K562 (cell line): Measurements from ENCODE around the gene OSCAR. TPM values are rescaled to one million over a fixed set of nuclear protein-coding genes. Genes with fewer than 3 reads are reported as not detected.

Source experiments
- CBX2 ChIP-seq: fragments of 200-600 bp; sonication (generic); IDR thresholded peaks from one replicate; pipeline ENCODE4 v1.6.1; 2012; ENCODE audit warnings: mild to moderate bottlenecking, low read length, inconsistent platforms; ENCODE audit not compliant: insufficient read depth, poor library complexity, severe bottlenecking
- CTCFL ChIP-seq: IDR thresholded peaks from 2 replicates; pipeline ENCODE4 v1.6.1; 2011; ENCODE audit warnings: borderline replicate concordance, low read depth, mild to moderate bottlenecking, moderate library complexity, low read length; ENCODE audit not compliant: insufficient read depth, poor library complexity, severe bottlenecking
- EGR1 ChIP-seq: fragments of 450-650 bp; conservative IDR thresholded peaks from 2 replicates; pipeline ENCODE4 v1.6.1; 2017; ENCODE audit warnings: mild to moderate bottlenecking
- GATA2 ChIP-seq: sonication (generic); formaldehyde crosslinking; IDR thresholded peaks from 2 replicates; pipeline ENCODE4 v1.4.0; 2020; ENCODE audit warnings: mild to moderate bottlenecking, missing genetic modification reagents
- NCOA6 ChIP-seq: fragments of 450-650 bp; IDR thresholded peaks from 2 replicates; pipeline ENCODE4 v1.6.1; 2017; ENCODE audit warnings: mild to moderate bottlenecking
- NFRKB ChIP-seq: fragments of 450-650 bp; IDR thresholded peaks from 2 replicates; pipeline ENCODE4 v1.6.1; 2016; ENCODE audit warnings: low read depth
- PHF20 ChIP-seq: fragments of 450-650 bp; IDR thresholded peaks from 2 replicates; pipeline ENCODE4 v1.6.1; 2018; ENCODE audit not compliant: partially characterized antibody
- POLR2B ChIP-seq: fragments of 450-650 bp; IDR thresholded peaks from 2 replicates; pipeline ENCODE4 v1.6.1; 2018; ENCODE audit warnings: low read depth; ENCODE audit not compliant: partially characterized antibody
- SMAD2 ChIP-seq: fragments of 150-350 bp; IDR thresholded peaks from 2 replicates; pipeline ENCODE4 v1.6.1; 2014; ENCODE audit warnings: low read depth, mild to moderate bottlenecking, low read length
- SRSF1 ChIP-seq: fragments of 200-400 bp; formaldehyde crosslinking; IDR thresholded peaks from 2 replicates; pipeline ENCODE4 v1.6.1; 2017; ENCODE audit warnings: mild to moderate bottlenecking, low read depth, low read length, moderate library complexity
- SRSF7 ChIP-seq: fragments of 200-400 bp; formaldehyde crosslinking; optimal IDR thresholded peaks from 2 replicates; pipeline ENCODE3; 2017; ENCODE audit warnings: mild to moderate bottlenecking, low read depth, low read length
- THAP7 ChIP-seq: fragments of 250-450 bp; sonication (Bioruptor Pico); IDR thresholded peaks from 2 replicates; pipeline ENCODE4 v1.5.0; 2021
- YY1 ChIP-seq, 3 experiments: IDR thresholded peaks; 2 replicates each; pipeline ENCODE4 v1.6.1; 2011; ENCODE audit warnings: low read length in 2 of 3, mild to moderate bottlenecking in 2 of 3, moderate library complexity in 2 of 3, borderline replicate concordance in 1 of 3, control low read depth in 1 of 3, low read depth in 1 of 3; ENCODE audit not compliant: insufficient read depth in 3 of 3, insufficient replicate concordance in 2 of 3, control insufficient read depth in 1 of 3, insufficient read length in 1 of 3; ENCODE audit errors: extremely low read depth in 1 of 3
- polyA plus RNA-seq, 8 experiments: library from polyadenylated mRNA; depleted of rRNA in 4 of 8; stranded (reverse) in 5 of 8; unstranded in 3 of 8; fragments of >200 nt; fragmentation: Nextera tagmentation in 2 of 8; fragmentation: Illumina TruSeq in 1 of 8; extraction: Ambion mirVana in 2 of 8; extraction: Trizol in 1 of 8; gene quantifications; 2 replicates each; pipeline versions ENCODE4 v1.2.1 to v1.2.3, GENCODE V29; 2011 to 2014; ENCODE audit warnings: inconsistent platforms in 1 of 8, missing spikeins in 1 of 8
- total RNA-seq, 7 experiments: library from RNA; depleted of rRNA in 6 of 7; stranded (reverse); fragments of >200 nt in 6 of 7; fragmentation: Illumina TruSeq in 2 of 7; extraction: Trizol in 2 of 7; gene quantifications; 2 replicates each; pipeline versions ENCODE4 v1.2.1 to v1.2.3, GENCODE V29; 2011 to 2021; ENCODE audit warnings: low replicate concordance in 1 of 7
- TF ChIP-seq, protein P1 (sequence below): fragments of 200-800 bp; sonication (Bioruptor generic); IDR thresholded peaks from 2 replicates; pipeline ENCODE4 v1.6.1; 2017; ENCODE audit warnings: missing genetic modification characterization, missing compliant biosample characterization
- TF ChIP-seq, protein P2 (sequence below): sonication (generic); formaldehyde crosslinking; IDR thresholded peaks from 2 replicates; pipeline ENCODE4 v1.8.0; 2022; ENCODE audit warnings: mild to moderate bottlenecking, missing genetic modification reagents

The OSCAR gene
- total and polyA plus RNA-seq, 9 of the 15 experiments (the other 6 are each of a cell fraction or from before 2014, with no cell fraction given) = 0.09 to 0.62 (median 0.13) TPM; not detected in 5

GRCh38 chr19:54137699-54138488 is 37.3 kb upstream of the OSCAR start, which contains the start of gene CNOT3 (continued):
- TF ChIP-seq SMAD2 = no peak
- no peak for TF ChIP-seq CTCFL
- no peak for TF ChIP-seq NCOA6
- TF ChIP-seq, protein P1, sequence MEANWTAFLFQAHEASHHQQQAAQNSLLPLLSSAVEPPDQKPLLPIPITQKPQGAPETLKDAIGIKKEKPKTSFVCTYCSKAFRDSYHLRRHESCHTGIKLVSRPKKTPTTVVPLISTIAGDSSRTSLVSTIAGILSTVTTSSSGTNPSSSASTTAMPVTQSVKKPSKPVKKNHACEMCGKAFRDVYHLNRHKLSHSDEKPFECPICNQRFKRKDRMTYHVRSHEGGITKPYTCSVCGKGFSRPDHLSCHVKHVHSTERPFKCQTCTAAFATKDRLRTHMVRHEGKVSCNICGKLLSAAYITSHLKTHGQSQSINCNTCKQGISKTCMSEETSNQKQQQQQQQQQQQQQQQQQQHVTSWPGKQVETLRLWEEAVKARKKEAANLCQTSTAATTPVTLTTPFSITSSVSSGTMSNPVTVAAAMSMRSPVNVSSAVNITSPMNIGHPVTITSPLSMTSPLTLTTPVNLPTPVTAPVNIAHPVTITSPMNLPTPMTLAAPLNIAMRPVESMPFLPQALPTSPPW (CRISPR knock-in tag) = peak; percentile 69
- TF ChIP-seq PHF20 = peak; percentile 42
- peak; percentile 99 for TF ChIP-seq NFRKB
- no peak for TF ChIP-seq SRSF1
- TF ChIP-seq, protein P2, sequence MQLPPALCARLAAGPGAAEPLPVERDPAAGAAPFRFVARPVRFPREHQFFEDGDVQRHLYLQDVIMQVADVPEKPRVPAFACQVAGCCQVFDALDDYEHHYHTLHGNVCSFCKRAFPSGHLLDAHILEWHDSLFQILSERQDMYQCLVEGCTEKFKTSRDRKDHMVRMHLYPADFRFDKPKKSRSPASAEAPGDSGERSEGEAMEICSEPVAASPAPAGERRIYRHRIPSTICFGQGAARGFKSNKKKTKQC (CRISPR knock-in tag) = no peak
- peak; percentile 79 for TF ChIP-seq CBX2
- no peak for TF ChIP-seq THAP7
- no peak for TF ChIP-seq SRSF7
- TF ChIP-seq GATA2 (CRISPR knock-in tag) = no peak
- peak; percentile 76 for TF ChIP-seq POLR2B
- peak; percentile 35; the same call in 1 of the 2 replicates for TF ChIP-seq EGR1
- peak; percentile 90 to 98 (median 96) for TF ChIP-seq YY1 (IDR thresholded peaks at IDR 0.05; ENCODE audit: borderline replicate concordance in 1 of 3, control insufficient read depth in 1 of 3, extremely low read depth in 1 of 3, insufficient read depth in 3 of 3, insufficient read length in 1 of 3, insufficient replicate concordance in 2 of 3, low read depth in 1 of 3, low read length in 2 of 3)
